Dedifferentiated amniotic fluid mesenchymal stem cell (primary cell): ENCODE data around the gene ABCA8.
"Not testable (repeated sequence)": the region's sequence is repeated elsewhere in the genome, so short reads cannot be mapped to it uniquely, and the experiment has no call there.

Experiments
- DNase-seq: peaks from one replicate; pipeline ENCODE4 v3.0.0-alpha.2; 2016; ENCODE audit errors: extremely low spot score

ABCA8 gene

DNA sequence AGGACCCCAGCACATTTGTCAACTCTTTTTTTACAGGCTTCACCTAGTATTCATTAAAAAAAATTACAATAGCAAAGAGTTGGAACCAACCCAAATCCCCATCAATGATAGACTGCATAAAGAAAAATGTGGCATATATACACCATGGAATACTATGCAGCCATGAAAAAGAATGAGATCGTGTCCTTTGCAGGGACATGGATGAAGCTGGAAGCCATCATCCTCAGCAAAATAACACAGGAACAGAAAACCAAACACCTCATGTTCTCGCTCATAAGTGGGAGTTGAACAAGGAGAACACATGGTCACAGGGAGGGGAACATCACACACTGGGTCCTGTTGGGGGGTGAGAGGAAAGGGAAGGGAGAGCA is 11.4 kb downstream of the ABCA8 start:
- not testable (repeated sequence) for DNase-seq

DNA sequence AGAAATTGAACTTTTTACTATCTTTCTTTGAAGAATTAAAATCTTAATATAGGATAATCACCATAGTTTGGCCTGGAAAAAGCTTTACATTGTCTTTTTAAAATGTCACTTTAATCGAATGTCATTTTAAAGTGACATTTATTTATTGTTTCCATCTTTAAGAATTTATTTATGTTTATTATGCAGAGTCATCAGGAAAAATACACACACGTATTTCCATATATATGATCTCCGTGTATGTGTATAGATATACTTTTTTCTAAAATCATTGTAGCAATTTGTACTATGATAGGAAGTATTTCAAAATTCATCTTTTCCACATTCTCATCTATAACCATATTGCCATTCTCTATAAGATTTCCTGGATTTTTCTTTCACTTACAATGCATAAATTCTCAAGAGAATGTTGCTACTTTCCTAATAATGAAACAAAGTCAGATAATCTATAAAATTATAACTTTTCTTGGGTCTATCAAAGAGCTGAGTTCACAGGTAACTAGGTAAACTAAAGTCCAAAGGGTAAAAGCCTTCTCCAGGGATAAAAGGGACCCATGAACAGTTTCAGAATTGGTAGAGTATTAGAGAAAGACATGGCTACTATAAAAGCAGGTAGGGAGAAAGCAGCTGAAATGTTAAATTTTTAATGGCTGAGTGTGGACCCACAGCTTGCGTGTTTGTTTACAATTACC is 11.9 kb downstream of the ABCA8 start:
- no peak for DNase-seq

DNA sequence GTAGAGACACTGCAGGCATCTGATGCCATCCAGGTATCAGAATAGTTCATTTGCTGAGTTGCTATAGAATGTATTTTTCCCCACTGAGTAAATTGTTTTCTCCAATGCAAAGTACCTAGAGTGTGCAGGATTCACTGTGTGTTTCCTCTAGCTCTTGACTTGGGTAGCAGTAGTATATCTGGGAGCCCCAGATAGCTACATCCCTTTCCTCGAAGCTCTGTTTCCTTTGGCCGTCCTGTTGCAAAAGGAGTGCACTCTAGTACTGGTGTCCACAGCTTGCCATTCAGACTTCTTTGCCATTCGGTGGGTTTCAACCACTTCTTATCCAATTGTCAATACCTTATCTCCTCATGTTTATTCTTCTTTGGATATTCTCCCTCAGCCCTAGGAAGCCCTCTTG is 12.8 kb downstream of the ABCA8 start:
- no peak for DNase-seq

DNA sequence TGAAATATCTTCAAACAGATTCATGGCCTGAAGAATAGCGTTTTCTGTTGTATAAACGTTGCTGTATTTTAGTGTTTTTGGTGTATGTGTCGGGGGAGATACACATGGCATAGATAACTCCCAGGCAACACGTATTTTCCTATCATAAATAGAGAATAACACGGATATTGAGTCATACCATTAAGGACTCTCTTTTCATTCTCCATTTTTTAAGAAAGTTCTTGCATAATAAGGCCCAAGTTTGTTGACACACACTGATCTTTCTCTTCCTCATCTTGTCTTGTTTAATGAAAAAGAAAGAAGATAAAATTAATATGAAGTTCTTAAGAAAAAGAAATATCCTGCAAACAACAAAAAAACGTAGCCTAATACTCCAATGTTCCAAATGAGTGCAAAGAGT is 13.4 kb downstream of the ABCA8 start:
- no peak for DNase-seq

DNA sequence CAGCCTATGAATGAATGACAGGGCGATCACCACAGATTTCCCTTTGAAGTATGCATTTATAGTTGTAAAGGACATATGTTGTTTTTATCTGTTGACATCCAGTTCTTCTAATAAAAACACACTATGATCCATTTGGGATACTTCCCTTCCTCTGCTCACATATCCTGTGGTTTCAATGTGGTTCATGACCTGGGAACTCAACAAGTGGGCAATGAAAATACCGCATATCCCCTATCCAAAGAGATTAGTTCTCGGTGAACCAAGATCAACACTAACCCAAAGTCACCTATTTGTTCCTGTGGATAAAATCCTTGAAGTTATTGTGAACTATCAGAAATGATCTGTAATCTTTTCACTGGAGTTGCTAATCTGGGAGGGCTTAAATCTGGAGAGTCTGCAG is 16.0 kb downstream of the ABCA8 start:
- DNase-seq = no peak

DNA sequence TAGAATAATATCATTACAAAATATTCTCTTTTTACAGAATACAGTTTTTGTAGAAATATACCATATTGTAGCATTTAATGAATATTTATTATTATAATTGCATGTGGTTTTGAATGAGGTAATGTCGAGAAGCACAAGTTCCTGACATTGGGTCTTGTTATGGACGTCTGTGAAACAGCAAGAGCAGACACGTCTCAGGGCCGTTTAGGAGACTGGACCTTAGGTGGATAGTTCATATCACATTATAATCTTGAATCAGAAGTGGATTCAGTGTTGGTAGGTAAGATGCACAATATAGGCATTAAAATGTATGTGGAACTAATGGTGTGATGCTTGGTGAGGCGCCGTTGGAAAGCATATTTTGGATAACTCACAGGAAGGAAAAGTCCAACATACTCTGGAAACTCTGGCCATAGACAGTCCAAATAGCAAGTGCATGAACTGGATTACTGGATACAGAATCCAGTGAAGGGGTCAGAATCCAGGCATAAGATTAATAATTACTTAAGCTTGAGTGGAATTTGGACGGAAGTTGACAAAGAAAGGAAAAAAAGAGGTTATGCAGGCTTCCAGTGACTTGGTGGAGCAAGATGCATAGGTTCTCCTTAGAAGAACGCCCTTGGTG is 17.2 kb downstream of the ABCA8 start:
- no peak for DNase-seq

DNA sequence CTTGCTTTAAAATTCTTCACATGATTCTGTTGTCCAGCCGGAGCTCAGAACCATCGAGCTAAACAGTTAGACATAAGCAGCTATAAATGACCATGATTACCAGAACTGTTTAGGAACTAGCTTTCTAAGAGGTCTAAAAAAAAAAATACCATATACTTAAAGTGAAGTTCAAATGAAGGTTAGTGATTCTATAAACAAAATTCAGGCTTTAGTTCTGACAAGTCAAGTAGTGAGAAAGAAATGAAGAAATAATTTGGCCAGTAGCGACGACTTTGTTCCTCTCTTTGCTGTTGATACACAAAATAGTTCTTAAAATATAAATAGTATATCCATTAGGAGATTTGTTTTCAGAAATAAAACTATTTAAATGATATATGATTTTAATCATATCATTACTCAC is 27.7 kb downstream of the ABCA8 start:
- no peak for DNase-seq

DNA sequence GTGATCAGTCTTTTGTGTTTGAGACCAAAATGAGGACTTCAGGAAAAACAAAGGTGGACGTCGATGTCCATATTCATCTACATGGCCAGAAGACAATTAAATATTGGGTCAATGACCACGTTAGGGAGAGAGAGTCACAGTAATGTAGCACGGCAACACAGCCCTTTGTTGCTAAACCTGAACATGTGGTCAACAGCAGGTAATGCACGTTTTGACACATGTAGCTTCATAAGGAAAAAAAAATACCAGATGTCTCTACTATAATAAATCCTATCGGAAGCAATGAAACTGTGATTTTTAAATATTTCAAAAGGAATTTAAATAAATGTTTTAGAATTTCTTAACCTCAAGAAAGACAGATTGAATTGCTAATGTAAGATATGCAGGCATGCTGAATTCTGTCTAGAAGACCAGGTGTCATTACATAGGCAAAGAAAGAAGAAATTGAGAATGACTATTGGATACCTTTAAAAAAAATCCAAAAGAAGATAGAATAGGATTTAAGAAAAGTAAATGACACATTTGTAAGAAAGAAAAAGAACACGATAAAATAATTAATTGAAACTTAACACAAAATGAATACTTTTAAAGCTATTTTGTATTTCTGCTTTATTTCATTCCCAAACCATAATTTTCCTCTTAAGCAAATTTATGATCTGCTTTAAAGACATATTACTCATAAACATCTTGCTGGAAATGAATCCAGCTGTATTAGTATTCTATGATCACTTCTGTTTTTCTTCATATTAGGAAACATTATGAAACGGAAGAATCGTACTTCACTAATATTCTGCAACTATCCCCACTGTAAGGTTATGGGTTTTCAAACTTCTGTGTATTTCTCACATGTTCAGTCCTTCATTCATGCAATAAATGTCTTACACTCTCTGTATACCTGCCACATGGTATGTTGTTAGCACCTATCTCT is 30.1 kb downstream of the ABCA8 start:
- no peak for DNase-seq

DNA sequence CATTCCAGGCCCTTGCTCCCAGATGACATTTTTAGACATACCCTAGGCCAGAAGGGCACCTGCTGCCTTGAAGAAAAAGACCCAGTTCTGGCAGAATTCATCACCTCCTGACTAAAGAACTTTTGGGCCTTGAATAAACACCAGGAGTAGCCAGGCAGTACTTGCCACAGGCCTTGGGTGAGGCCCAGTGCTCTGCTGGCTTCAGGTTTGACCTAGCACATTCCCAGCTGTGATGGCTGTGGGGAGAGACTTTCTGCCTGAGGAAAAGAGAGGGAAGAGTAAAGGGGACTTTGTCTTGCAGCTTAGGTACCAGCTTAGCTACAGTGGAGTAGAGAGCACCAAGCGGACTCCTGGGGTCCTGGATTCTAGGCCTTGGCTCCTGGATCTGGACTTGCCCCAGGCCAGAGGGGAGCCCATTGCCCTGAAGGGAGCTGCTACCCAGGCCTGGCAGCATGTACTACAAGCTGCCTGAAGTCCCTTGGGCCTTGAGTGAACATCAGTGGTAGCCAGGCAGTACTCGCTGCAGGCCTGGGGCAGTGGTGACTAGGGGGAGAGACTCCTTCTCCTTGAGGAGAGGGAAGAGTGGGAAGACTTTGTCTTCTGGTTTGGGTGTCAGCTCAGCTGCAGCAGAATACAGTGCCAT is 44.3 kb downstream of the ABCA8 start:
- DNase-seq = no peak

DNA sequence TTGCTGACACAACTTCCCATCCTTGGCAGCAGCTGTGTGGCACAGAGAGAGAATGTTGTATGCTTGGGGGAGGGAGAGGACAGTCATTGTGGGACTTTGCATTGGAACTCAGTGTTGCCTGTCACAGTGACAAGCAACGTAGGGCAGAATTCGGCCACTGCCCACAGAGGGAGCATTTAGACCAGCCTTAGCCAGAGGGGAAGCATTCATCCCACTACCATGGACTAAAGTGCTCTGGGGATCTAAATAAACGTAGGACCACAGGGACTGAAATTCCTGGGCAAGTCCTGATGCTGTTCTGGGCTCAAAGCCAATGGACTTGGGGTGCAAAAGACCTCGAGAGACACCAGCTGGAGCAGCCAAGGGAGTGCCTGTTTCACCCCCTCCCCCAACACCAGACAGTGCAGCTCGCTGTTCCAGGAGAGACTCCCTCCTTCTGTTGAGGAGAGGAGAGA is 44.9 kb downstream of the ABCA8 start:
- DNase-seq = no peak

DNA sequence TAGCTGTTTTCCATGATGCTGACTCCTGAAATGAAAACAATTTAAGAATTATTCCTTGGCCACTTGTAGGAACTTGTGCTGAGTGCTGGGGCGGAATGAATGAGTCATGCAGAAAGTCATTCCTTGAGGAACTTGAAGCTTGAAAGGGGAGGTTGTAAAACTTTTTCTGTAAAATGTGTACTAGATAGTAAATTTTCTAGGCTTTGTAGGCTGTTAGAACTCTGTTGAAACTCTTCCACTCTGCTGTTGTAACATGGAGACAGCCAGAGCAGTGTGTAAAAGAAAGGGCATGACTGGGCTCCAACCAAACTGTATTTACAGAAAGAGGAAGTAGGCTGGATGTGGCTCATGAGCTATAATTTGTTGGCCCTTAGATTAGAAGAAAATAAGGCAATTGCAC is 46.1 kb downstream of the ABCA8 start:
- peak; percentile 97 for DNase-seq

DNA sequence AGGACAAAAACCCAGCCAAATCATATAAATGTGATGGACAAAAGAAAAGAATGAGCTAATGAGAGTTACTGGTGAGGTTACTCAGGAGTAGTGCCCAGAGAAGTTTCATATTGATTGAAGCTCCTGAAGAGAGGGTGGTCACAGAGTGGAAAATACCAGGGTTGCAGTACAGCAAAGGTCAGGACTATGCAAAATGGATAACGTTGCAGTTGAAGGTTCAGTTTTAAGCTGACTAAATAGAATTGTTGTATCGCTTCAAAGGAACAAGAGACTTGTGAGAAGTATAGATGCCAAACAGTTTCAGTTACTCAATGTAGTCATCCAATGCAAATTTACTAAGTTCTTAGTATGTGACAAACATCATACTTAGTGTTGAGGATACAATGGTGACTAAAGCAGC is 47.1 kb downstream of the ABCA8 start:
- no peak for DNase-seq

DNA sequence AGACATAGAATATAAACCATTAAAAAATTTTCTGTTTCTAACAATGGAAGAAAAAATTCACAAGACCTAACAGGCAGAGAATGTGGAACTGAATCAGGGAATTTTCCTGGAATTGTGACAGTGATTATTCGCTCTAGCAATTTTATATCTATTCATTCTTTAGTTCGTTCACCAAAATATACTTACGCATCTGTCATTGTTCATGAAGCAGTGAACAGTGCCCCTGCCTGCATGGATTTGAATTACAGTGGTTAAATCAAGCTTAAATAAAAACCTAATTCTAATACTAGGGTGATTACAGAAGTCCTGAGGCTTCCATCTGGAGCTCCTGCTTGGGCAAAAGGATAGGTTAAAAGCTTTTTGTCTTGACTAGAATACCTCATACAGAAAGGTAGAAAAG is 48.6 kb downstream of the ABCA8 start:
- DNase-seq = no peak

DNA sequence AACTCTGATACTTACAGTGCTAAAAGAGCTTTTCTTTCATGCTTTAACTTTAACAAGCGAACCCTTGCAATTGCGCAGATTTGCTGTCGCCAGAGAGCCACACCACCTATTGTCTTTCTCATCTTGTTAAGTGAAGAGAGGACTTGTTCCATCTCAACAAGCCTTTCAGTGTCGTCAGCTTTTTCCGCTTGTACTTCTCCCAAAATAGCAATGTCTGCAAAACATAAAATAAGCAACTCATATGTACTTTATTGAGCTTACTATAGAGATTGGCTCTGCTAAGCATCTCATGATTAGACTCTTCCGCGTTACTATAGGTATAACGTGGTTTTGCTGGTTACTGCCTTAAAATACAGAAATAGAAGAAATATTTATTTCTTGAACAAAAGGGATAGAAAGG is 51.9 kb downstream of the ABCA8 start:
- DNase-seq = no peak

DNA sequence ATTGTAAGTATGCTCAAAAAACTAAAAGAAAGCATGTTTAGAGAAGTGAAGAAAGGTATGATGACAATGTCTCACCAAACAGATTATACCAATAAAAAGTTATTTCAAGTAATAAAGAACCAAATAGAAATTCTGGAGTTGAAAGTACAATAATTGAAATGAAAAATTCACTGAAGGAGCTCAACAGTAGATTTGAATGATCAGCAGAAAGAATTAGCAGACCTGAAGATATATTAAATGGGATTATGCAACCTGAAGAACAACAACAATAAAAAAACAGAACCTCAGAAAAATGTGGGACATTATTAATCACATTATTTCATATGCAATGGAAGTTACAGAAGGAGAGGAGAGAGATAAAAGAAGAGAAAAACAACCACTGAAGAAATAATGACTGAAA is 57.6 kb downstream of the ABCA8 start:
- DNase-seq = no peak

DNA sequence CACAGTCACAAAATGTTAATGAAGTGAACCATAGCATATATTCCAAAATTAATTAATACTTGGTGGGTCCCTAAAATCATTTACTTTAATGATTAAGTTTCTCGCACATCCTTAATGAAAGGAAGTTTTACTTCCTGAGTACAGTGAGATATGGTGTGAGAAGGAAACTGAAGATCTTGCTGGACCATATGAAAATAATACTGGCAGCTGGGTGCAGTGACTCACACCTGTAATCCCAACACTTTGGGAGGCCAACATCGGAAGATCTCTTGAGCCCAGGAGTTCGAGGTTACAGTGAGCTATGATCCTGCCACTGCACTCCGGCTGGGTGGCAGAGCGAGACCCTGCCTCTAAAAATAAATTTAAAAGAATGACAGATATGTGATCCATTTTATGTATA is 62.5 kb downstream of the ABCA8 start:
- no peak for DNase-seq

DNA sequence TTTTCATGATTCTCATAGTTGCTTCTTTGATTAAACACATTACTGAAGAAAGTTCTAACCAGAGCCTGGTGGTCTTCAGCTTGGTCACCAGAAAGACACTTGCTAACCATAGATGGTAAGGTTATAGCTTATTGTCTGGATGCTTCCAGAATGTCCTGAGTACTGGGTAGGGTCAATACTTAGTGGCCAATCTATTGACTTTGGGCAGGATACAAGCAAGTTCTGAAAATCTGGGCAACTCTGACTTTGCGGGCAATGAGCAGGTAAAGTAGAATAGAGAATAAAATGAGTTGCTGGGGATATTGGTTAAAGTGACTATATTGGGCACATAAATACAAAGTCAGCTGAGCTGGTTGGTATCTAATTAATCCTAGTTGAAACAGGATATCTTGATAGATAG is 63.0 kb downstream of the ABCA8 start:
- DNase-seq = no peak

DNA sequence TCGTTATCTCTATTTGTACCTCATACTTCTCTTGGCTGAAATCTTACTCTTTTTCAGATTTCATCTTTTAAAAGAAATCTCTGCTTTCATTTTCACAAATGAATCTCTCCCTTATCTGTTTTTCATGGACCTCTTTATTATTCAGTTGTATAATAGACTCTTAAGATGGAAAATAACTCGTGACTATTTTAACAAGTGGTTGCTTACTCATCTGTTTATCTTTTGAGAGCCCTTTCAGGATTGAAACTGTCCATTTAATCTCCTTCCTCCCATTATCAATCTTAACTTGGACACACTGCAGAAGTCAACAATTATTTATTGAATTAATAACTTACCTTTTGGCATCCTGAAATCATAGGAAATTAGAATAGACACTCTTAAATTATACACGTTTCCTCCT is 68.8 kb downstream of the ABCA8 start:
- DNase-seq = no peak

DNA sequence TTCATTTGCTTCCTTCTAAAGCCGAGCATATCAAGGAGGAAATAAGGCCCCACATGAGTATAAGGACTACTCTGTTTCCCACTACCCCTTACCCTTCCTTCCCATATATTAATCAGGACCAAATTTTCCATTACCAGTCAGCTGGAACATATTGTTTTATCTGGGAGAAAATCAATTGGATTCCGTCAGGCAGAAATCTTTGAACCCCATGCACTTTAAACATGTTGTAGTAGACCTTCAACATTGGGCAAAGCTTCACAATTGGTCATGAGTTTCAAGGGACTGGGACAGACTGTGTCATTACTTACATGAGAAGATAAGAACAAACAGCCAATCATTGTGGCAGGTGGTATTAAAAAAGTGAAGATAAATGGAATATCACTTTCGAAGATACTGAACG is 70.3 kb downstream of the ABCA8 start:
- DNase-seq = no peak

DNA sequence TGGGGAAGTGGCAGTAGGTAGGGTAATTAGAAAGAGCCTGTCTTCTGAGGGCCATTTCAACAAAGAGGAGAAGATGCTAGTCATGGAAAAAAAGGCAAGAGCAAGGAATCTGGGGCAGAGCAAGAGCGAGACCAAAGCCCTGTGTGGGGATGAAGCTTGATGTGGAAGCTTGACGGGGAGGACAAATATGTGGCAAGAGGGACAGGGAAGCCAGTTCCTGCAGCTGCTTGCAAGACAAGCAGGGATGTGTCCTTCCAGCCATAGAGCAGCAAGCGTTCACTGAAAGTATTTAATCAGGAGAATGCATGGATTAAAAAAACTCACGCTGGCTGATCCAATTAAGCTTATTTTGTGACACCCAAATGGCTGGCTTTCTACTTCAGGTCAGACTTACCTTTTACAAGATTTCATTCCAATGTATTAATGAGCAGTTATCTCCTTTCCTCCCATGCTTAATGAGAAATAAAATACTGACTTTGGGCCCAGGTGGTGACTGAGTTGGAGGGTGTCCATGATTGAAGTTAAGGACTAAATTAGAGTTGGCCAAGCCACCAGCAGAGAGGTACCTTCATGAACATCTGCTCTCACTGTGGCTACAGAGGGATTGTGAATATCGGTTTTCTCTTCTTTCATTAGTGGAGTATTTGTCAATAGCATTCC is 76.8 kb downstream of the ABCA8 start:
- DNase-seq = no peak

DNA sequence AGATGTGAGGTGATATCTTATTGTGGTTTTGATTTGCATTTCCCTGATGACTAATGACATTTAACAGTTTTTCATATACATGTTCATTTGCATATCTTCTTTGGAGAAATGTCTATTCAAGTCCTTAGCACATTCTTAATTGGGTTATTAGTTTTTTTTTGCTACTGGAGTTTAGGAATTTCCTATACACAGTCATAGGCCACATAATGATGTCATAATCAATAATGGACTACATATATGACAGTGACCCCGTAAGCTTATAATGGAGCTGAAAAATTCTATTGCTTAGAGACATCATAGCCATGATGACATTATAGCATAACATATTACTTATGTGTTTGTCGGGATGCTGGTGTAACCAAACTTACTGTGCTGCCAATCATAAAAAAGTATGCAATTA is 83.7 kb downstream of the ABCA8 start:
- no peak for DNase-seq

DNA sequence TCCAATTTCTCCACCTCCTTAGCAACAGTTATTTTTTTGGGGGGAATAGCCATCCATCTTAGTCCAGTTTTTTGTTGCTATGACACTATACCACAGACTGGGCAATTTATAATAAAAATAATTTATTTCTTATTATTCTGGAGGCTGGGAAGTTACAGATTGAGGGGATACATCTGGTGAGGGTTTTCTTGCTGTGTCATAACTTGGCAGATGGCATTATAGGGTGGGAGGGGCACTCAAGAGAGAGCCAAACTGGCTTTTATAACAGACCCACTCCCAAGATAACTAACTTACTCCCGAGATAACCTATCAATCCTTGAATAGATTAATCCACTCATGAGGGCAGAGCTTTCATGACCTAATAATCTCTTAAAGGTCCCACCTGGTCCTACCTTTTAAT is 84.2 kb downstream of the ABCA8 start:
- DNase-seq = no peak
